HG02943 (cell line): Measurements from ENCODE around the gene CYP24A1.

Source experiments
- ATAC-seq: cut with Tn5 transposase; IDR thresholded peaks from one replicate; pipeline ENCODE4 v1.9.1; 2021; ENCODE audit warnings: mild to moderate bottlenecking, low read depth, moderate library complexity; ENCODE audit not compliant: unreplicated experiment

The CYP24A1 gene

GRCh38 chr20:54116550-54117235, 57.1 kb downstream of the CYP24A1 start:
- no peak for ATAC-seq

- ATAC-seq: no peak
These were observed 58.5 kb downstream of the CYP24A1 start for GRCh38 chr20:54115172-54115854.

- ATAC-seq: no peak
These were observed 59.7 kb downstream of the CYP24A1 start for GRCh38 chr20:54114109-54114508.

- no peak for ATAC-seq
These were observed 60.2 kb downstream of the CYP24A1 start for GRCh38 chr20:54113566-54113965.

GRCh38 chr20:54112221-54112884, 61.4 kb downstream of the CYP24A1 start:
- no peak for ATAC-seq

- ATAC-seq: no peak
These were observed 62.3 kb downstream of the CYP24A1 start for GRCh38 chr20:54111460-54111859.

- ATAC-seq: no peak
These were observed 63.3 kb downstream of the CYP24A1 start for GRCh38 chr20:54110457-54110856.

GRCh38 chr20:54110041-54110440, 63.7 kb downstream of the CYP24A1 start:
- ATAC-seq: no peak

- ATAC-seq: no peak
These were observed 65.0 kb downstream of the CYP24A1 start for GRCh38 chr20:54108817-54109216.

GRCh38 chr20:54108326-54108642, 65.5 kb downstream of the CYP24A1 start:
- no peak for ATAC-seq

GRCh38 chr20:54107600-54108325, 66.0 kb downstream of the CYP24A1 start:
- ATAC-seq: no peak

- no peak for ATAC-seq
These were observed 66.6 kb downstream of the CYP24A1 start for GRCh38 chr20:54107181-54107580.

- no peak for ATAC-seq
These were observed 67.6 kb downstream of the CYP24A1 start for GRCh38 chr20:54106162-54106561.

- ATAC-seq: no peak
These were observed 68.1 kb downstream of the CYP24A1 start for GRCh38 chr20:54105653-54106052.

GRCh38 chr20:54104781-54105180, 69.0 kb downstream of the CYP24A1 start:
- no peak for ATAC-seq

GRCh38 chr20:54103762-54104600, 69.8 kb downstream of the CYP24A1 start:
- no peak for ATAC-seq
